ENCODE data around the gene DERA. TPM values are rescaled to one million over a fixed set of nuclear protein-coding genes. Genes with fewer than 3 reads are reported as not detected.

The DERA gene
- total RNA-seq, 3 donors from 2014 or later: 28.8 to 51.7 (median 44.2) TPM

GRCh38 chr12:15984963-15985362 is 73.8 kb downstream of the DERA start:
- TF ChIP-seq POLR2AphosphoS5 (IDR thresholded peaks at IDR 0.05) (no peak), POLR2A (IDR thresholded peaks at IDR 0.05) (no peak), CTCF (IDR thresholded peaks at IDR 0.05) (no peak)
- no peaks in the 10 kb centered on the region for H3K9me3 ChIP-seq
- no peaks in the 10 kb centered on the region for H3K27me3 ChIP-seq
- no peaks in the 10 kb centered on the region for H3K4me1 ChIP-seq
- H3K4me3 ChIP-seq: no peak overlapping the region
- H3K36me3 ChIP-seq: no peaks in the 10 kb centered on the region
- intact Hi-C loops (cut with DNase I; ENCODE audit: low total_unique reads): no loop called here
- no peak for DNase-seq (ENCODE audit: low spot score in 2 of 2)
- H3K27ac ChIP-seq: no peak overlapping the region

- no peaks in the 10 kb centered on the region for H3K4me1 ChIP-seq
- H3K9me3 ChIP-seq: no peaks in the 10 kb centered on the region
- no peaks in the 10 kb centered on the region for H3K27me3 ChIP-seq
- intact Hi-C loops (cut with DNase I; ENCODE audit: low total_unique reads): no loop called here
- H3K27ac ChIP-seq: no peak overlapping the region
- no peak for DNase-seq (ENCODE audit: low spot score in 2 of 2)
- no peak for TF ChIP-seq POLR2AphosphoS5 (IDR thresholded peaks at IDR 0.05)
- no peak for TF ChIP-seq POLR2A (IDR thresholded peaks at IDR 0.05)
- no peak for TF ChIP-seq CTCF (IDR thresholded peaks at IDR 0.05)
- no peak overlapping the region for H3K4me3 ChIP-seq
- H3K36me3 ChIP-seq: no peaks in the 10 kb centered on the region
Measured at GRCh38 chr12:15987696-15988095, 76.6 kb downstream of the DERA start.

GRCh38 chr12:15988983-15989755 is 78.0 kb downstream of the DERA start:
- no peak for DNase-seq (ENCODE audit: low spot score in 2 of 2)
- Histone ChIP-seq H3K4me1 (no peaks in the 10 kb centered on the region), H3K9me3 (no peaks in the 10 kb centered on the region), H3K36me3 (no peaks in the 10 kb centered on the region), H3K27me3 (no peaks in the 10 kb centered on the region), H3K4me3 (no peak overlapping the region), H3K27ac (no peak overlapping the region)
- intact Hi-C loops (cut with DNase I; ENCODE audit: low total_unique reads): no loop called here
- no peak for TF ChIP-seq CTCF (IDR thresholded peaks at IDR 0.05)
- TF ChIP-seq POLR2A (IDR thresholded peaks at IDR 0.05): no peak
- TF ChIP-seq POLR2AphosphoS5 (IDR thresholded peaks at IDR 0.05): no peak

GRCh38 chr12:15995801-15996200 is 84.7 kb downstream of the DERA start:
- no peak overlapping the region for H3K4me3 ChIP-seq
- H3K27me3 ChIP-seq: no peaks in the 10 kb centered on the region
- H3K27ac ChIP-seq: no peak overlapping the region
- no peak for DNase-seq (ENCODE audit: low spot score in 2 of 2)
- no peaks in the 10 kb centered on the region for H3K36me3 ChIP-seq
- no peaks in the 10 kb centered on the region for H3K9me3 ChIP-seq
- no peak for TF ChIP-seq CTCF (IDR thresholded peaks at IDR 0.05)
- no peak for TF ChIP-seq POLR2AphosphoS5 (IDR thresholded peaks at IDR 0.05)
- TF ChIP-seq POLR2A (IDR thresholded peaks at IDR 0.05): no peak
- no peaks in the 10 kb centered on the region for H3K4me1 ChIP-seq
- intact Hi-C loops (cut with DNase I; ENCODE audit: low total_unique reads): no loop called here

GRCh38 chr12:15996254-15996653 is 85.1 kb downstream of the DERA start:
- intact Hi-C loops (cut with DNase I; ENCODE audit: low total_unique reads): no loop called here
- TF ChIP-seq POLR2AphosphoS5 (IDR thresholded peaks at IDR 0.05): no peak
- no peak for TF ChIP-seq CTCF (IDR thresholded peaks at IDR 0.05)
- no peak for TF ChIP-seq POLR2A (IDR thresholded peaks at IDR 0.05)
- no peaks in the 10 kb centered on the region for H3K9me3 ChIP-seq
- H3K27me3 ChIP-seq: no peaks in the 10 kb centered on the region
- DNase-seq (ENCODE audit: low spot score in 2 of 2): peak in 1 of 2 donors; percentile 40
- no peak overlapping the region for H3K4me3 ChIP-seq
- H3K27ac ChIP-seq: no peak overlapping the region
- no peaks in the 10 kb centered on the region for H3K4me1 ChIP-seq
- H3K36me3 ChIP-seq: no peaks in the 10 kb centered on the region

Measured in breast epithelium (tissue), 4 donors.